GM23338 (cell line): Measurements from ENCODE around the gene EFHD2.

ENCODE experiments used
- CREB1 ChIP-seq: fragments of 250-450 bp; sonication (Bioruptor Pico); IDR thresholded peaks from 2 replicates; pipeline ENCODE4 v1.5.0; 2020; ENCODE audit warnings: low read depth, mild to moderate bottlenecking, moderate library complexity
- CTCF ChIP-seq, 2 experiments: fragments of 200-600 bp in 1 of 2; sonication (generic) in 1 of 2; conservative IDR thresholded peaks; 2 replicates each; pipeline versions ENCODE4 v1.5.1 to v1.6.1; 2016 to 2017; ENCODE audit warnings: antibody characterized with exemption in 2 of 2, low read depth in 2 of 2, mild to moderate bottlenecking in 2 of 2, moderate library complexity in 1 of 2
- ETS1 ChIP-seq: IDR thresholded peaks from 2 replicates; pipeline ENCODE4 v1.6.1; 2016; ENCODE audit warnings: antibody characterized with exemption
- EZH2 ChIP-seq: fragments of 200-600 bp; sonication (generic); IDR thresholded peaks from one replicate; pipeline ENCODE4 v1.8.0; 2017; ENCODE audit warnings: antibody characterized with exemption, mild to moderate bottlenecking, low read depth; ENCODE audit not compliant: unreplicated experiment
- EZH2phosphoT487 ChIP-seq: fragments of 200-600 bp; sonication (generic); IDR thresholded peaks from one replicate; pipeline ENCODE4 v1.8.1; 2018; ENCODE audit warnings: antibody characterized with exemption; ENCODE audit not compliant: unreplicated experiment
- JUNB ChIP-seq: IDR thresholded peaks from one replicate; pipeline ENCODE4 v1.6.1; 2016; ENCODE audit warnings: antibody characterized with exemption; ENCODE audit not compliant: unreplicated experiment
- NANOG ChIP-seq: IDR thresholded peaks from 2 replicates; pipeline ENCODE4 v1.6.1; 2016; ENCODE audit warnings: antibody characterized with exemption, borderline replicate concordance
- POLR2AphosphoS5 ChIP-seq: IDR thresholded peaks from 2 replicates; pipeline ENCODE4 v1.6.1; 2016; ENCODE audit warnings: antibody characterized with exemption, low read depth
- STAT1 ChIP-seq: IDR thresholded peaks from one replicate; pipeline ENCODE4 v1.6.1; 2016; ENCODE audit warnings: antibody characterized with exemption; ENCODE audit not compliant: unreplicated experiment
- ZNF114 ChIP-seq: fragments of 250-450 bp; sonication (Bioruptor Pico); IDR thresholded peaks from 2 replicates; pipeline ENCODE4 v1.5.0; 2020; ENCODE audit warnings: mild to moderate bottlenecking, moderate library complexity
- ZNF462 ChIP-seq: fragments of 250-450 bp; sonication (Bioruptor Pico); IDR thresholded peaks from 2 replicates; pipeline ENCODE4 v1.5.0; 2020; ENCODE audit warnings: mild to moderate bottlenecking, moderate library complexity
- TF ChIP-seq, protein P1 (sequence below): IDR thresholded peaks from one replicate; pipeline ENCODE4 v1.6.1; 2018; ENCODE audit warnings: antibody characterized with exemption; ENCODE audit not compliant: unreplicated experiment

GRCh38 chr1:15442759-15443158 lies 33.1 kb downstream of the EFHD2 start:
- TF ChIP-seq CTCF (conservative IDR thresholded peaks at IDR 0.05; ENCODE audit: low read depth in 2 of 2) = no peak
- TF ChIP-seq ZNF114 (CRISPR knock-in tag) = no peak
- TF ChIP-seq EZH2 = no peak
- no peak for TF ChIP-seq JUNB
- TF ChIP-seq, protein P1, sequence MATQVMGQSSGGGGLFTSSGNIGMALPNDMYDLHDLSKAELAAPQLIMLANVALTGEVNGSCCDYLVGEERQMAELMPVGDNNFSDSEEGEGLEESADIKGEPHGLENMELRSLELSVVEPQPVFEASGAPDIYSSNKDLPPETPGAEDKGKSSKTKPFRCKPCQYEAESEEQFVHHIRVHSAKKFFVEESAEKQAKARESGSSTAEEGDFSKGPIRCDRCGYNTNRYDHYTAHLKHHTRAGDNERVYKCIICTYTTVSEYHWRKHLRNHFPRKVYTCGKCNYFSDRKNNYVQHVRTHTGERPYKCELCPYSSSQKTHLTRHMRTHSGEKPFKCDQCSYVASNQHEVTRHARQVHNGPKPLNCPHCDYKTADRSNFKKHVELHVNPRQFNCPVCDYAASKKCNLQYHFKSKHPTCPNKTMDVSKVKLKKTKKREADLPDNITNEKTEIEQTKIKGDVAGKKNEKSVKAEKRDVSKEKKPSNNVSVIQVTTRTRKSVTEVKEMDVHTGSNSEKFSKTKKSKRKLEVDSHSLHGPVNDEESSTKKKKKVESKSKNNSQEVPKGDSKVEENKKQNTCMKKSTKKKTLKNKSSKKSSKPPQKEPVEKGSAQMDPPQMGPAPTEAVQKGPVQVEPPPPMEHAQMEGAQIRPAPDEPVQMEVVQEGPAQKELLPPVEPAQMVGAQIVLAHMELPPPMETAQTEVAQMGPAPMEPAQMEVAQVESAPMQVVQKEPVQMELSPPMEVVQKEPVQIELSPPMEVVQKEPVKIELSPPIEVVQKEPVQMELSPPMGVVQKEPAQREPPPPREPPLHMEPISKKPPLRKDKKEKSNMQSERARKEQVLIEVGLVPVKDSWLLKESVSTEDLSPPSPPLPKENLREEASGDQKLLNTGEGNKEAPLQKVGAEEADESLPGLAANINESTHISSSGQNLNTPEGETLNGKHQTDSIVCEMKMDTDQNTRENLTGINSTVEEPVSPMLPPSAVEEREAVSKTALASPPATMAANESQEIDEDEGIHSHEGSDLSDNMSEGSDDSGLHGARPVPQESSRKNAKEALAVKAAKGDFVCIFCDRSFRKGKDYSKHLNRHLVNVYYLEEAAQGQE = no peak
- no peak for TF ChIP-seq EZH2phosphoT487
- TF ChIP-seq POLR2AphosphoS5 = no peak
- no peak for TF ChIP-seq ETS1
- no peak for TF ChIP-seq STAT1
- TF ChIP-seq CREB1 (CRISPR knock-in tag) = no peak
- no peak for TF ChIP-seq NANOG
- TF ChIP-seq ZNF462 (CRISPR knock-in tag) = no peak
